Measurements from ENCODE around the gene CNTNAP2. TPM values are rescaled to one million over a fixed set of nuclear protein-coding genes. Genes with fewer than 3 reads are reported as not detected.
A peak's percentile ranks its signal among the peaks of the same experiment; 100 is the strongest.
"Not testable (repeated sequence)": the region's sequence is repeated elsewhere in the genome, so short reads cannot be mapped to it uniquely, and the experiment has no call there.

CNTNAP2 gene
- polyA plus RNA-seq, 4 donors = 22.5 to 28.4 (median 26.7) TPM

GRCh38 chr7:146861701-146862100, 745.1 kb downstream of the CNTNAP2 start:
- no peak for DNase-seq (ENCODE audit: low read depth in 4 of 4, low spot score in 3 of 4)

DNA sequence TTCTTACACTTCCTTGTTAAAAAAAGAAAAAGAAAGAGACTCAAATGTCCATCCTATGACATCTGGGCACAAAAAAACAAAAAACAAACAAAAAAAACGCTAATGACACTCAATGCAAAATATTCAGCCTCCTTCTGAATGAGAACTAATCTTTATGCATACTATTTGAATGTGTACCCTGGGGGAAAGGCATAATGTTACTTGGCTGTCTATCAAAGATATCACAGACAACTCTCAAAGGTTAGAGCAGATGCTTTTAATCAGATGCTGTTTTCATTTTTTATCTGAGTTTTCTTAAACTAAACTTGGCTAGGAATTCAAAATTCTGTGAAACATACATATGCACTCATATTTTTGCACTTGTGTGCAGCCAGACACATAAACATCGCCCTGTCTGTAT, 745.8 kb downstream of the CNTNAP2 start:
- DNase-seq (ENCODE audit: low read depth in 4 of 4, low spot score in 3 of 4) = no peak

DNA sequence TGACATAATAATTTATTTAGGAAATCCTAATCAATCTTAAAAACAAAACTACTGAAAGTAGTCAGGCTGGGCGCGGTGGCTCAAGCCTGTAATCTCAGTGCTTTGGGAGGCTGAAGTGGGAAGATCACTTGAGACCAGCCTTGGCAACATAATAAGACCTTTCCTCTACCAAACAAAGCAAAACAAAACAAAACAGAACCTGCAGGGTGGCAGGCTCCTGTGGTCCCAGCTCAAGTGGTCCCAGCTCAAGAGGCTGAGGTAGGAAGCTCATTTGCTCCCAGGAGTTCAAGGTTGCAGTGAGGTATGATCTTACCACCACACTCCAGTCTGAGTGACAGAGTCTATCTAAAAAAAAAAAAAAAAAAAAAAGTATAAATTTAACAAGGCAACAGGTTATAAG, 748.0 kb downstream of the CNTNAP2 start:
- DNase-seq (ENCODE audit: low read depth in 4 of 4, low spot score in 3 of 4) = no peak

DNA sequence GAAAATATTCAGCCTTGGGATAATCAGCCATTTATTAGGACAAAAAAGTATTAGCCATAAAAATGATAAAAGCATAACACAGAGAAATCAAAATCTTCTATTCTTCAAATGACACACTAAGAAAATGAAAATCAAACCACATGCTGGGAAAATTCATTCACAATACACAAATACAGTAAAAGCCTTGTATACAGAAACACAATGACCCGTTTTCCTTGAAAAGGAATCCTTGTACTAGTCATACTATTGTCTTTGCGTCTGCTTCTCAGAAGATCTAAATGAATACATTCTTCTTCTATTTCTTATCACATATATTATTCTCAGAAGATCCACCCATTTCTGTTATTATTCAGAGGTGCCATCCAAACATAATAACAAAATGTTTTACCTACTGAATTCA, 749.1 kb downstream of the CNTNAP2 start:
- DNase-seq (ENCODE audit: low read depth in 4 of 4, low spot score in 3 of 4) = no peak

DNA sequence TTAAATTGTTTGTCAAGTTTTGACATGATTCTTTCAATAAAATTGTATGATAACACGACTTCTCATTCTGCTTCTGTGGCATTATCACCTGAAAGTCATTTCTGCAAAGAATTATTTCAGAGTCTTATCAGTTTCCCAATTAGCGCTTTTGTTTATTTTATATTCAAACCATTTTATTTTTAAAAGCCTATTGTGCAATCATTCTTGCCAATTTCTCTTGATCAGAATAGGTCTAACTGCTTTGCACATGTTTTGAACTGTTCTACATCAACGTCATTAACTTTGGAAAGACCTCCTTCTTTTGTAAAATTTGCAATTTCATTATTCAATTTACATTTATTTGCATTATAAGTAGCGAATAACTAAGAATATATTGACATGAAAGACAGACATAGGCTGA, 758.1 kb downstream of the CNTNAP2 start:
- no peak for DNase-seq (ENCODE audit: low read depth in 4 of 4, low spot score in 3 of 4)

GRCh38 chr7:146875237-146875785, 758.7 kb downstream of the CNTNAP2 start:
- DNase-seq (ENCODE audit: low read depth in 4 of 4, low spot score in 3 of 4) = no peak

DNA sequence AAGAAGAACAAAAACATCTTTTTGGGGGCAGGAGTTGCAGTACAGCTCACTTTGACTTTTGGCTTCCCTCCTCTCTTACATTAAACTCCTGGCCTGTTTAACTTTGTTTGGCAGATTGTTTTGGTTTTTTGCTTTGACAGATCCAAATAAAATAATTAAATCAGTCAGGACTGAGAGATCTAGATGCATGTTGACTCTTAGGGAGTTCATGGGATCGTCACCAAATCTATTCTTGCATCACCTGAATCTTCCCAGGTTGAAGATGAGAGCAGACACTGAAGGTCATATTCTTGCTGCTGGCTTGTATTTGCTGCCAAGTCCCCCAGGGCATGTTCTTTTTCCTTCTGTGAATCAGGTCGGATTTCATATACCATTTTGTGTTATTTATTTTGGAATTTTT, 759.4 kb downstream of the CNTNAP2 start:
- DNase-seq (ENCODE audit: low read depth in 4 of 4, low spot score in 3 of 4) = no peak

DNA sequence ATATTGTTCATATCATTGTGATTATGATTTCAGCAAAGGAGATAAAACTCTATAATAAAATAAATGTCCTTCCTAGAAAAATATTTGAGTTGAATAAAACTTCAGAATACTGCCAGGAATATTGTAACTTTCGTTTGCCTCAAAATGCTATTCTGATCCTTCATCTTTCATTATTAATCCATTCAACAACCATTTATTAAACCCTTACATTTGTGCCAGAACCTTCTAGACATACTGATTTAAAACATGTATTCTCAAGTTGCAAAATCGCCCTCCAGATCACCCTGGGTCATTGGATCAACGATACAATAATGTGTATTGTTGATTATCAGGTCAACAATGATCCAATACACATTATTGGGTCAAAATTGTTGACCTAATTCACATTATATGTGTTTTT, 759.8 kb downstream of the CNTNAP2 start:
- DNase-seq (ENCODE audit: low read depth in 4 of 4, low spot score in 3 of 4) = no peak

GRCh38 chr7:146878901-146879300, 762.3 kb downstream of the CNTNAP2 start:
- no peak for DNase-seq (ENCODE audit: low read depth in 4 of 4, low spot score in 3 of 4)

DNA sequence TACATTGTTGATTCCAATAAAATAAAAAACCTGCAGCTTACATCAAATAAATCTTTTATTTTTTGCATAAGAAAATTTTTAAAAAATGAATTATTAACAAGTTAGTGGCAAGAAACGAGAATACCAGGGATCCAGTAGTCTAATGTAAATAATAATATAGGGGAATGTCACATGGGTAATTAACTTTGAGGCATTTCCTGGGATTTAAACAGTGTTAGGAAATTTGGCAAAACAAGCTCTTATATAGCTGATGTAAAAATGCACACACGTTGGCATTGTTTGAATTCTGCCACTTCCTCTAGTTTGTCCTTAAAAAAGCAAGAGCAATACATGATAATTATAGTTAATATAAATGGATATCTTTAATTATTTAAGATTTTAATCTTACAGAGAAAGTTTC, 768.6 kb downstream of the CNTNAP2 start:
- peak in 1 of 4 donors; percentile 18 for DNase-seq (ENCODE audit: low read depth in 4 of 4, low spot score in 3 of 4)

GRCh38 chr7:146889806-146890555, 773.4 kb downstream of the CNTNAP2 start:
- DNase-seq (ENCODE audit: low read depth in 4 of 4, low spot score in 3 of 4) = no peak

DNA sequence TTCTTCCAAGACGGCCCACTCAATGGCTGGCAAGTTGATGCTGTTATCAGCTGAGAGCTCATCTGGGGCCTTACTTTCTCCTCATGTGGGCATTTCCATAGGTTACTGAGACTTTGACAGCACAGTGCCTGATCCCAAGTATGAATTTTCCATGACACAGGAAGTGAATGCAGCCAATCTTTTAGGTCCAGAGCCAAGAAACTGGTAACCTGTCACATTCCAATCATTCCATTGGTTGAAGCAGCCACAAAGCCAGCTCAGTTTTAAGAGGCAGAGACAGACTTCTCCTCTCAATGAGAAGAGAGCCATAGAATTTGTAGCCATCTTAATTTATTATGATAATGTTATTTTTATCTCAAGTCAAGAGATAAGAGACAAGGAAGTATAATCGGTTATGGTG, 775.5 kb downstream of the CNTNAP2 start:
- no peak for DNase-seq (ENCODE audit: low read depth in 4 of 4, low spot score in 3 of 4)

- DNase-seq (ENCODE audit: low read depth in 4 of 4, low spot score in 3 of 4) = no peak
These were observed 778.3 kb downstream of the CNTNAP2 start for GRCh38 chr7:146894927-146895326.

DNA sequence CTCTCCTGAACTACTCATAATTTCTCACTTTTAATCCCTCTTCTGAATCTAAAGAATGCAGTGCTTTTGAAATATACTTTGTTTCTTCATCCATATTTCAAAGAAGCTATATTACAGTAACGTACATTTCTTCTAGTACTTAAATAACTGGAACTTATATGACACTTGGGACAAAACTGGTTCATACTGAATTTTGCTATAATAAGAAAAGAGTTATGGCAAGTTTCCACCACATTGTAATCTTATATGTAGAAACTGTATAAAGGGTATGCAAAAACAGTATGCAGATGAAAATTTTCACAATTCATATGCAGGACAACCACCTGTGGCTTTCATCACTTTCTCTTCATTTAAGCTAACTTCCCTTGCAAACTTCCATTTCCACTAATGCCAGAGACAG, 785.7 kb downstream of the CNTNAP2 start:
- no peak for DNase-seq (ENCODE audit: low read depth in 4 of 4, low spot score in 3 of 4)

GRCh38 chr7:146902728-146903127, 786.1 kb downstream of the CNTNAP2 start:
- no peak for DNase-seq (ENCODE audit: low read depth in 4 of 4, low spot score in 3 of 4)

GRCh38 chr7:146905746-146906145, 789.1 kb downstream of the CNTNAP2 start:
- DNase-seq (ENCODE audit: low read depth in 4 of 4, low spot score in 3 of 4) = not testable (repeated sequence)

DNA sequence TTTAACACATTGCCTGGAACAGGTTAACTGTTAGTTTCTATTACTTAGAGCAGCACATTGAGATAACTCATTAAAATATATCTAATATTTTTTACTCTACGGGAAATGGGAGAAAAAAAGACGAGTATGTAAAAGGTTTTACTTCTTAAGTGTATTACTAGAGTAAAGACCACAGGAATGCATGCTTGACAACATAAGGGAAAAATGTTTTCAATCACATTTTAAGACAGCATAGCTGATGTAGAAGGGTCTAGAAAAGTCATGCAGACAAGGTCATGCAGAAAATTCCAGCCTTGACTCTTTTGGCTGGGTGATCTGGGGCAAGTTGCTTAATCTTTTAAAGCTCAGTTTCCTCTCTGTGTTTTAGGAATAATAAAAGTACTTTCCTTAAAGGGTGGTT, 806.2 kb downstream of the CNTNAP2 start:
- no peak for DNase-seq (ENCODE audit: low read depth in 4 of 4, low spot score in 3 of 4)

GRCh38 chr7:146926841-146927240, 810.2 kb downstream of the CNTNAP2 start:
- no peak for DNase-seq (ENCODE audit: low read depth in 4 of 4, low spot score in 3 of 4)

DNA sequence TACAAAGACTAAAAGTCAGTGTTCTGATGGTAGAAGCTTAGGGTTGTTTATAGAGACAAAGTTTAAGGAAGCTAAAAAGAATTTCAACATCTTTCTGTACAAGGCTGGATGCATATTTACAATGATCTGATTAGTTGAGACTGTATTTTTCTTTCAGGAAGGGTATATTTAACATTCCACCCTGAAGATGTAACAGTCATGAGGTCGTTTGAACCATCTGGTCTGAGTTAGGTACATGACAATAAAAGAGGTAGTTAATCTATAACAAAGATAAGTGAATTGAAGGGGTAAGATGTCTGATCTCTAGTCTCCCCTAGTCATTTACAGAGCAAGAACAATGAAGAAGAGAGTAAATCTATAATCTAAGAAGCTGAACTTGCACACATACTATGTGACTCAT, 821.2 kb downstream of the CNTNAP2 start:
- no peak for DNase-seq (ENCODE audit: low read depth in 4 of 4, low spot score in 3 of 4)

- DNase-seq (ENCODE audit: low read depth in 4 of 4, low spot score in 3 of 4) = no peak
These were observed 826.9 kb downstream of the CNTNAP2 start for GRCh38 chr7:146943483-146943882.

GRCh38 chr7:146948703-146949102, 832.1 kb downstream of the CNTNAP2 start:
- no peak for DNase-seq (ENCODE audit: low read depth in 4 of 4, low spot score in 3 of 4)

DNA sequence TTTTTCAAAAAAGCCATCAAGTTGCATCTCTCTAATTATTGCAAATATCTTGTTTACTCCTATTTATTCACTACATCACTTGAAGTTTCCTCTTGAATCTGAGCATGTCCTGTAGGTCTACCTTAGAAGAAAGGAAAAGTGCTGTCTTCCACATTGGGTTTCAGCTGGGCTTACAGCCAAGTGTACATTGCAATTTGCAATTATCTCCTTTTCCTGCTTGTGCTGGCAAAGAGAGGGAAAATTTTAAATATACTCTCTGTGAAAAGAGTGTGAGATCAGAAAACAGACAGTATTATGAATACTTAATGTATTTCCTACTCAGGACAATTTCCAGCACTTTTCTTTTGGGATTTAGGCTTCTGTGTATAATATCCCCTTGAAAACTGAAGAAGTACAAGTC, 839.7 kb downstream of the CNTNAP2 start:
- DNase-seq (ENCODE audit: low read depth in 4 of 4, low spot score in 3 of 4) = no peak

DNA sequence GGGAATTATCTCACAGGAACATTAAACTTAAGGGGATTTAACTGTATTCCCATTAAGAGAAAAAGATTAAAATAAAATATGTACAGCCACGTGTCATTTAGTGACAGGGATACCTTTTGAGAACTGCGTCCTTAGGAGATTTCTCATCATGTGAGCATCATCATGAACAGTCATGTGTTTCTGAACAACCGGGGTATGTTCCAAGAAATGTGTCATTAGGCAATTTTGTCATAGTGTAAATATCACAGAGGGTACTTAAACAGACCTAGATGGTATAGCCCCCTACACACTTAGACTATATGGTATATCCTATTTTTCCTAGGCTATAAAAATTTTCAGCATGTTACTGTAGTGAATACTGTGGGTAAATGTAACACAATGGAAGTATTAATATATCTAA, 840.3 kb downstream of the CNTNAP2 start:
- DNase-seq (ENCODE audit: low read depth in 4 of 4, low spot score in 3 of 4) = no peak

Data from right renal pelvis (tissue), 4 donors.